HG03095 (cell line): Measurements from ENCODE around the gene SH3PXD2A.
"Not testable (repeated sequence)": the region's sequence is repeated elsewhere in the genome, so short reads cannot be mapped to it uniquely, and the experiment has no call there.

Experiments used
- ATAC-seq: cut with Tn5 transposase; IDR thresholded peaks from one replicate; pipeline ENCODE4 v1.9.1; 2021; ENCODE audit warnings: moderate library complexity; ENCODE audit not compliant: unreplicated experiment

The SH3PXD2A gene

DNA sequence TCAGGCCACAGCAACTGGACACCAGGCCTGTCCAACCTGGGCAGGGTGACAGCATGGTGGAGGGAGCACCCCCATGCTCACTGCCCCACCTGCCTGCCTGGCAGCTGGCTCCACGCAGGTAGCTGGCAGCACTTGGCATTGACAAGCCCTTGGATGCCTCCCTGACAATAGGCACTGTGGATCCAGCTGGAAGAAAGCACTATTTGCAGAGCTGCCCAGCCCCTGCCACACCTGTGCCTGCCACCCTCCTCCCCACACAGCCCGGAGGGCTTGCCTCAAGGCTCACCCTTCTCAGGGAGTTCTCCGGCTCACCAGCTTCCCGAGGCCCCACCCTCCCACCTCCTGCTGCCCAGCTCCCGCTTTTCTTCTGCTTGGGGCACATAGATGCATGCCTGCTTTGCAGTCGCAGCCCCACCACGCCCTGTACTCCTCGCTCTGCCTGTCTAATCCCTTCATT is 201.8 kb downstream of the SH3PXD2A start:
- ATAC-seq, result no peak

DNA sequence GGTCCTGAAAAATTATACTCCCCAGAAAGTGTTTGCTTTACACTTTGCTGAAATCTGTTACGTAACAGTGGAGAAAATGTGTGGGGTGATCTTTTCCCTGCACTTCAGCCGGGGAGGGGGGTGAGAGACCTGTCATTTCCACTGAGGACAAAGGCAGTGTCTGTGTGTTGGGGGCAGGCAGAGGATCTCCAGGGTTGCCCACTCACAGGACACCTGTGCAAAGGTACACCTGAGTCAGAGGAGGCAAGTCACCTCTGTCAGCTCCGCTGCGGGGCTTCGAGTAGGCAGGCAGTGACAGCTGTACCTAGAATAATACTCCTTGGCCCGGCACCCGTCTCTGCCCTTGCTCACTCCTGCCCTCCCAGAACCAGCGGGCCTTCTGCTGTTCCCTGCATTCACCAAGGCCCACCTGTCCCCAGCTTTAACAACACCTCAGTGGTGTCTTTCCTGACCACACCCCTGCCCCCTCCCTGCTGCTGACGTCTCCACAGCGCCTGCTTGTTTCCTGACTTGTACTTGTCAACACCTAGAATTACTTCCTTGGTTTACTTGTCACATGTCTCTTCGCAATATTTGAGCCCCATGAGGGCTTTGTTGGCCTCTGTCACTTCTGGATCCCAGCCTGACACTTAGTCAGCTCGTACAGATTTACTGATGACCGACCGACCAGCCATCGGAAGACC is 202.6 kb downstream of the SH3PXD2A start:
- no peak for ATAC-seq

DNA sequence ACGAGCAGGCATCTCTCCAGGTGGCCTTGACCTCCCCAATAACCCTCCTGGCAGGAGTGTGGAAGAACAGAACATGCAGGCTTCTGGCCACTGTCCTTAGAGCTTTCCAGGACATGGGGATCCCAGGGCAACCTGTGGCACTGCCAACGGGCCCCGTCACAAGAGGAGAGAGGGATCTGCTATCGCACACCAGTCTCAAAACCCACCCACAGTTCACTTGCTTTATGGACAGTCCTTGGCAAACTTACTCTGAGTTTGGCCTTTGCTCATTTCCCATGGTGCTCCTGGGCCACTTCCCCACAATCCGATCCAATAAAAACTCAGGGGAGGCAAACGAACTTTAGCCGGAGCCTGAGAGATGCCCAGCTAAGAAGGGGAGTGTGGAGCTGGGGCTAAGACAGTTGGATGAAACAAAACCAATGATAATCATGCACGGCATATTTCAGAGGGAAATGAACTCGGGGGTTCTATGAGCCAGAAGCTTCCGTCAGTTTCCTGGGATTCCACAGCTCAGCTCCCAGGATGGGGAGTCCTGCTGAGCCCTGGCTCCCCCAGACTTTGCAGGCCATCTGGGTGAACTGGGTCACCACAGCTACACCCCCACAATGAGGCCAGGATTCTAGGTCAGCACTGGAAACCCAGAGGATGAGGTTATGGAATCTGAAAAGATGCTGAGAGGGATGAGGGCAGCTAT is 203.4 kb downstream of the SH3PXD2A start:
- no peak for ATAC-seq

DNA sequence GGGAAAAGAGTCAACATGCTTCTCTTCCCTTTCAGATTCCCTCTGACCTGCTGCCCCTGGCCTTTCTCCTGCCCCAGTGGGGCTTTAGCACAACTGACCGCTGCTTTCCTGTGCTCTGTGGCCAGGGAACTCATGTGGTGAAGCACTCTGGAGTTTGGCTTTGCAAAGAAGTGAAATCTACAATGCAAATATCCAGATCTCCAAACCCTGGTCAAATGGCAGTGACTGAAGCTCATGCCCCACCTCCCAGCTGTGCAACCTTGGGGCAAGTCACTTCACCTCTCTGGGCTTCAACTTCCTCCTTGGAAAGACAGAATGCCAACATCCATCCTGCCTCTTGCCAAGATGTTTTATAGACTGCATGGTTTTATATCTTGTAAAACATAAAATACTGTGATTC is 204.0 kb downstream of the SH3PXD2A start:
- ATAC-seq, result no peak

DNA sequence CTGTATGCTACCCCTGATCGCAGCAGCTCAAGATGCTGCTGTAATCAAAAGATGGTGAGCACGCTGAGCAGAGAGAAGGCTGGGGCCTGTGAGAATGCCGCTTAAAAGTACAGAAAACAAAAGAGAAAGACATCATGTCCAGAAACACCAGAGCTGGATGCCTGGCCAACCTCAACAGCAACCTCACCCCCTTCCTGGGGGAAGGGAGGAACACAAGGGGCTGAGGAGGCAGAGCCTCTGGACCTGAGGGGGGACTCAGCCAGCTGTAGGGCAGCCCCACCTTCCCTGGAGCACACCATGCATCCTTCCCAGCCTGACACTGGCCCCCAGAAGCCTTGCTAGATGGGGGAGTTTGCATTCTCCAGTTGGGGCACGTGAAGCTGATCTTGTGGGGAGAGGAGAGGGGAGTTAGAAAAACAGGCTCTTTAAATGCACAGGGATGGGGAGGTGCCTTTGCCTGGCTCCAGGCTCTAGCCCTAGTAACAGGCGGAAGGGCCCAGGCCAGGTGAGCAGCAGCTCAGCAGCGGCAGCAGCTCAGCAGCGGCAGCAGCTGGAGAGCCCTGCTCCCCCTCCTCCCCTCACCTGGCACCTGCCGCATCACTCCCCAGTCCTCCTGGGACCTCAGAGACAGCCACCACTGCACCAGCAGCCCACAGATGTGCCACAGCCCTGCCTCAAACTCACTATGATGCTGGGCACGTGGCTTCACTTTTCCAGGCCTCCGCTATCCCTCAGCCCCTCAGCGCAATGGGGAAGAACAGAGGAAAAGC is 205.5 kb downstream of the SH3PXD2A start:
- ATAC-seq, result no peak

DNA sequence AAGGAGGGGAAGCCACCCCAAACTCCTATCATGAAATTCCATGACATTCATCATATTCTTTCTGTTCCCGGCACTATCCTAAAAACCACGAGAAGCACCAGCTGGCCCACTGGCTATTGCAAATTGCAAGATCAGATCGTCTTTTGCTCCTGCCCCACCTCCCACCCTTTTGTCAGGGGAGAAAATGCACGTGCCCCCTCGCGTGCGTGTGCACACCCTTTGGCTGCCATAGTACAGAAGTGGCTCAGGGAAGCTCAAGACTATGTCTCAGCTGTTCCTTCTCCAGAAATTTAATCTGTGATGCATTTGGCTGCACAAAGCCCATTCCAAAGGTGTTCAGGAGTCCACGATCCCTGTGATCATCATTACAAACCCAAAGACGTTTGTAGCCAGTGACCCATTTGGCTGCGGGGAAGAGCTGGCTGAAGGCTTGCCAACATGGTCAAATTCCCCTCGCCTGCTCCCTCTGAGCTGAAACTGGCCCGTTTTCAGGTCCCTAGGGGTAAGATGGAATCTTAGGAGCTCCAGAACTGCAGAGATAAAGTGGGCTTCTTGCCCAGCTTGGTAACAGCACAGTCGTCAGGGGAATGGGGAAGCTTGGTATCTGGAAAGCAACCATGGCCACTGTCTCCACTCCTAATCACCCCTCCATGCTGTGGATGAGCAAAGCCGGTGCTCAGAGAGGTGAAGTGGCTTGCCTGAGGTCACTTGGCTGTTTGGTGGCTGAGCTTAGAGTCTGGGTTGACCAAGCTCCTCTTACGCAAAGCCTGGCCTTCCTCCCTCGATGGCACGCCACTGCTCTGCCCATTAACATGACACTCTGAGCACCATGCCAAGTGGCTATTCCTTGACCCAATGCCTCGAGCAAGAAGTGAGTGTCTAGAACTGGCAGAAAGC is 206.5 kb downstream of the SH3PXD2A start:
- no peak for ATAC-seq

DNA sequence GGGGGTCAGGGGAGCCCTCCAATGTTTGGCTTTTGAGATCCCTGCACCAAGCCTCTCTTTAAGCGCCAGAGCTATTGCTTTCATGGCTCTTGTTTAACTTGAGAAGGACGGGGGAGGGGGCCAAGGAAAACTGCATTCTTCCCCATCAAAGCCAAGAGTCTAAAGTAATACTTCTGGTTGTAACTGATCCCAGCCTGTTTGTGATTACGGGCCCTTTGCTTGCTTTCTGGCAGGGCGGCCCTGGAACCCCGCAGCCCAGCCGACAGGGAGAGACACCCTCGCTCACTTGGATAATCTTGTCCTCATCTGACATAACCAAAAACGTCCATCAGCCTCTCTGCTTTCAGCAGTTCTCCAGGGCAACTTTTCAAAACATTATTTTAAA is 207.1 kb downstream of the SH3PXD2A start:
- no peak for ATAC-seq

DNA sequence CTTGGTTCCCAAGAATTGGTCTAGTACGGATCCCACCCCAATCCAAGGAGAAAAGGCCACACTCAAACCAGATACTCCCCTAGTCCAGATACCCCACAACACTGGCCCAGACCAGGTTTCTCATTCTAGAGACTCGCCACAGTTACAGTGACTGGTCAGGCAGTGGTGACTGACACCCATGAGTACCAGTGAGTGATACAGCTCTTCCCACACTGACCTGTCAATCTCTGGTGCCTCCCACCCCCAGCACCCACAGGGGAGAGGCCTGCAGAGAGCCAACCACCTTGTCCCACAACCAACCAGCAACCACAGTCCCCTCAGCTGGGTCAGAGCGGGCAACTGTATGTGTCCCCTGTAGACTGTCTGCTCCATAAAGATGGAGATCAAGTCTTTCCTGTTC is 209.1 kb downstream of the SH3PXD2A start:
- ATAC-seq, result no peak

DNA sequence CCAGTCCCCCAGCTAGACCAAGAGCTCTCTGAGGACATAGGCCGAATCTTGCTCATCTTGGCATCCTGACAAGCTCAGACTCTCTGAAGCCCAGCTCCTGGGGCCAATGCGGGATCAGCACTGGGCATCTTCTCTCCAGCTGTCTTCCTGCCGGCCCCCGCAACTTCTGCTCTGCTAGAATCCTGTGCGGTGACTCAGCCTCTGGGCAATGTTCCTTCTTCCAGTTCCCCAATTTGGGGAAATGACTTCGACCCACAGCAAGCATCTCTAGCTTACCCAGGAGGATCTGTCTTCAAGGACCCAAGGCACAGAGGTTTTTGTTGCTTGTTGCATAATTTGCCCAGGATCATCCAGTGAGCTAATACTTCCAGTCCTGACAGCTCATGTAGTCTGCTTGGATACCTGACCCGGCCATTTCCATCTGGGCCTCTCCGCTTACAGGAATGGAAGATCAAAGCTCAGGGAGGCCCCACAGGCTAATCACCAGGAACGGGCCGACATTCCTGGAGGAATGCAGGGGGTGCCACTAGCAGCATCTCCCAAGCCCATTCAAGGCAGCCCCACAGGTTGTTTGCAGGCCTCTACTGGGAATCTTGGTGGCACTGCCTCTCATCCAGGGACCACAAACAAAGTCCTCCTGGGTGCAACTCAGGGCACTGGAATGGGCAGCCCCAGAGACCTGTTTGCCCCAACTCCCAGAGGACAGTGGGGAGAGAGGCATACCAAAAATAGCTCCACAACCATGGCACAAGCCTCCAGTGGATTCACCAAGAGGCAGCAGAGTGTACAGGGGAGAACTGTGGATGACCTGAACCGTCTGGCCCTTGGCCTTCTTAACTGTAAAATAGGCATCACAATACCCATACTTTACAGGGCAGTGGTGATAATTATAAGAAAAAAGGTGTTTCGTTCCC is 210.0 kb downstream of the SH3PXD2A start:
- no peak for ATAC-seq

DNA sequence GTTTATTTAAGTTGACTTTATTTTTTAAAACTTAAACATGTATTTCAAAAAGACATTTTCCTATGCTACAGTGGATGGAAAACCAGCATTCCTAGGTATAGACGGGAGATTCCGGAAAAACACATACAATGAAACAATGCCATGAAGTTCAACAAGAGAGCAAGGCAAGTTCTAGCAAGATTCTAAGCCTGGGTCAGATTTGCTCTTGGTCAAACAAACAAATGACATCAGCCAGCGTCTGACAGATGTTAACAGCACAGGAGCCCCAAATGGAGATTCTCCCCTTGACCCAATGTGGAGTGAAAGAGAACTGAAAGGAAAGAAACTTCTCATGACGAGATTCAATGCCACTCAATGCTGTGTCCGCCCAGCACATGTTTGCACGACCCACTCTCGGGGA is 212.0 kb downstream of the SH3PXD2A start:
- no peak for ATAC-seq

DNA sequence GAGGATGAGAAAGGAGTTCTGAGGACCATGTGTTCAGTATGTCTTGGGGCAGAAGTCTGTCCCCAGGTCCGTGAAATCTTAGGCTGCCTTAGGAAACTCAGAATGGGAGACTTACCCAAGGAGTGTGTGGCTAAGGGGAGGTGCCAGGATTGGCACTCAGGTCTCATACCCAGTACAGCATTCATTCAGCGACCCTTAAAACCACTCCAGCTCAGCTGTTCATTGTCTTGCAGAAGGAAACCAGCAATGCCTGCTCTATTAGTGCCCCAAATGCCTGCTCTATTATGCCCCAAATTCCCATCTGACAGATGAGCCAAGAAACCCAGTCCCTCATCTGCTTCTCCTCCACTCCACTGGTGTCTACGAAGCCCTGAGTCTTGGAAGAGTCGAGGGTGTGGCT is 214.1 kb downstream of the SH3PXD2A start:
- ATAC-seq, result no peak

DNA sequence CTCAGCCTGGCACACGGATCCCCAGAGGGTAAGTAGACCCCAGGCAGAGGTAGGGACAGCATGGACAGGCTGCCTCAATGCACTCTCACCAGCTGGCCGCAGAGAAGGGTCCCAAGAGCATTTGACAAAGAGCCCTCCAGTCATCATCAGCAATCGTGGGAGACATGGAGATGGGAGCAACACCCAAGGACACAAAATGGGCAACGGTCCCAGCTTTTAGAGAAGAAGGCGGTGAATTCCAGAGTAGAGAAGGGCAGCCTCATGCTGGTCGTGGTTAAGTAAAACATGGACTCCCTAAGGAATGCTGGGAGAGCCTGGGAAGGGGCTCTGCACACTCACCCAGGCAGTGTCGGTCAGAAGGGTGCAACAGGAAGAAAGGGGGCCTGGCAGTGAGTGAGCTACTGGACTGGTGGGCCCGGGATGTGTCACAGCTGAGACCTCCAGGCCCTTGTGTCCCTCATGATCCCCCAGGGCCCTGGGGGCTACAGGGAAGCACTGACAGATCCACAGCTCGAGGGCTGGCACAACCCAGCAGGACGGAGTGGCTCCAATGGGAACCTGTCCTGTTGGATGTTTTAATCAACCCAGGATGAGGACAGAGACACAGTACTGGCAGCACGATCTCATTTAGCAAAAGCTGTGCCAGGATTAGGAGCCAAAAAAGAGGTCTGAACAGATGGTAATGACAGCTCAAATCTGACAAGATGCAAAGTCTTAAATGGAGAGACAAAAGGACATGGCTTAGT is 214.8 kb downstream of the SH3PXD2A start:
- ATAC-seq, result no peak

DNA sequence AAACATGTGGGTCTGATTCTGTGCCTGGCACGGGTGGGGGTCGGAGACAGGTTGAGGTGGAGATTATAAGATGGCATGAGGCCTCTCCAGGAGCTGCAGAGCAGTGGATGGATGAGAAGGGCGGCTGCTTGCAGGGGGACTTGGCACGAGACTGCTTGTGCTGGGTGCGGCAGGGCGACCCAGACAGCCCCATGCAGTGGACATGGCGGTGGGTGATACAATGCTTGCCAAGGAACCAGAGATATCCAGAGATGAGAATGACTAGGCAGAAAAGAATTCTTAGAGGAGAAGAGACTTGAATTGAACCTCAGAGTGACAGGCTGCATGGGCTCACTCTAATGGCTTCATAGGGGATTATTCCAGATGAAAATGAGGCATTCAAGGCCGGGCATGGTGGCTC is 216.4 kb downstream of the SH3PXD2A start:
- ATAC-seq, result no peak

DNA sequence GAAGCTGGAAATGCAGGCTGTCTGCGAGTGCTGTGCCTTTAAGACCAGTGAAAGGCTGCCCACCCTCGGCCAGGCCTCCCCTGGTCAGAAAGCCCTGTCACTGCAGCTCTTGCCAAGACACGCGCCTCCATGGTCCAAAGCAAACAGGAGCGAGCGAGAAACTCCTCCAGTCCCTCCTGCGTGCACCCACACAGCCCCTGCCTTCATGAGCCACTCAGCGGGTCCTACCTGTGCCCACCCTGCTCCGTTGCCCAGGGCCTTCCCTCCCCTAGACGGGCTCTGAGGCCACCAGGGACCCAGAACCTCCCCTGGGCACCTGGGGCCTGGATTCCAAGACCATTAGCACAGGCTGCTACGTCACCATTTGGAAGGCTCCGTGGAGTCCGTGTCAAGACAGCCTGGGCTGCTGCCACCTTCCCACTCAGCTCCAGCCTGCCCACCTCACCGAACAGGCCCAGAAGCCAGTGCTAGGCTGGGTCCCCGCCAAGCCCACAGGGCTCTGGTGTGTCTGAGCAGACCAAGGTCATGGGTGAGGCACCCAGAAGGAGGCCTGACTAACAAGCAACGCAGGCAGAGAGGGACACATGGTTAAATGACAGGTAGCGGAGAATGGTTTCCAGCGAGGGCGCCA is 217.3 kb downstream of the SH3PXD2A start:
- ATAC-seq, result no peak

DNA sequence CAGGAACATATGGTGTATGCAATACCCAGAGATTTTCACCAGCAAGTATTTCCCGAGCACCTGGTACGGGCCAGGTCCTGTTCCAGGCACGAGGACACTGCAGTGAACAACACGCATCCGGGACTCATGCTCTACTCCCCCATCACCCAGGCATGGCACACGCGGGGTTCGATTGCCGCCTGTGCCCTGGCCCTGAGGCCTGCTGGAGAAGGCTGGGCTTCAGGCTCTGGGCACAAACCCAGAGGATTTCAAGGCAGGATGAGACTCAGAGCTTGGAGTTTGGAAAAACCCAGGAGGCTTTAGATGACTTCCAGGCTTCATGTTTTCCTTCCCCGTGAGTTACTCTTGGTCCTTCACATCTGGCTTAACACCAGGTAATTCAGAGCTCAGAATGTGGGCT is 218.4 kb downstream of the SH3PXD2A start:
- no peak for ATAC-seq

DNA sequence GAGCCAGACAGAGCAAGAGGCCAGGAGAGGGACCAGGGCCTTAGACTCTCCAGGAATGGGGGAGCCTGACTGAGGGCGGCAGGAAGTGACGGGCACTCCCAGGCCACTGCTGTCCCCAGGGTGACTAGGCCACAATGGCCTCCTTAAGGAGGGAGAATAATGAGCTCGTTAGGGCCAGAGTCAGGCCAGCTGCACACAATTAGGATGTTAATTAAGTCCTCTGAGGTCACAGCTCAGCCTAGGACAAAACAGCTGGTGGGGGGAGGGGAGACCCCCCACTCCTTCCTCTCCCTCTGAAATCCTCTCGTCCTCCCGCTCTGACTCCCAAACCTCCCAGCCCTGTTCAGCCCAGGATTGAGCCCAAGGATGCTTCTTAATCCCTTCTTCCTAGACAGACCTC is 218.9 kb downstream of the SH3PXD2A start:
- ATAC-seq, result no peak

DNA sequence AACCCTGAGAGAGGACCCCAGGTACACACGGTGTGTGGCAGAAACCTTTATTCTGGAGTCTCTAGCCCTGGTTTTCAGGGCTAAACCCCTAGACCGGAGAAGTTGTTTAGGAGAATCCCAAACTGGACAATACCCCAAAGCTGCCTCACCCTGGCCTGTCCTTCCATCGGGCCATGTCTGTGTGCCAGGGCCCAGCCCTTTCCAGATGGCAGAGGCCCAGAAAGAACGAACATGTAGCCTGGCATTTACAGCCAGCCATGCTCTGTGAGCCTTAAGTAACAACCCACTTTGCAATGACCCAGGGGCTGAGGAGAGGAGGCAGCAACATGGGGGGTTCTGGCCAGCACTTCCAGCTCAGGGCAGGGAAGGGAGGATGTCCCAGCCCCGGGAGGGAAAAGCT is 219.8 kb downstream of the SH3PXD2A start:
- no peak for ATAC-seq

DNA sequence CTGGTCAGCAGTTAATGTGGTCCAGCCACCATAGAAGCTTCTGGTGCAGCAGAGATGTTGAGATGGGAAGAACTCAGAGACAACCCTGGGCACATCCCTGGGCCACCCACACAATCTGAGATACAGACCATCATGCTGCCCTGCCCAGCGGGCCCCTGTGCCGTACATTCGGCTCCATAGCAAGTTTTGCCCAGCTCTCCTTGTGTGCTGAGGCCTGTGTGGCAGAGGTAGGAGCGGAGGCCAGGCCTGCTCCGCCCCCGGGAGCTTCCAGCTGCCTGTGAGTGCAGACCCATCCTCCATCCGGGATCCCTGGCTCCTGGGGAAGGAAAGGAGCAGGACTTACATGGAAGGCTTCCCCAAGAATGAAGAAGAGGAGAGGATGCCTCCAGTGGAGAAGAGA is 221.5 kb downstream of the SH3PXD2A start:
- no peak for ATAC-seq

DNA sequence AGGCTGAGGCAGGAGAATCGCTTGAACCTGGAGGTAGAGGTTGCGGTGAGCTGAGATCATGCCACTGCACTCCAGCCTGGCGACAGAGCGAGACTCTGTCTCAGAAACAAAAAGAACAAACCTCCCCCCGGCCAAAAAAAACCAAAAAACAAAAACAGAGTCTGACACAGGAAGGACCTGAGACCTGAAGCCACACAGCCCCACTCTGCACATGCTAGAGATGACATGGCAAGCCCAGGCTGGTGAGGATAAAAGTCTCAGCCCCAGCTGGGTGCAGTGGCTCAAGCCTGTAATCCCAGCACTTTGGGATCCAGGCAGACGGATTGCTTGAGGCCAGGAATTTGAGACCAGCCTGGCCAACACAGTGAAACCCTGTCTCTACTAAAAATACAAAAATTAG is 222.5 kb downstream of the SH3PXD2A start:
- not testable (repeated sequence) for ATAC-seq
